GM12874 (cell line): ENCODE data around the gene WDR90.

Experiments used
- CTCF ChIP-seq: IDR thresholded peaks from 2 replicates; pipeline ENCODE4 v1.5.1; 2011; ENCODE audit warnings: low read depth, mild to moderate bottlenecking, control low read depth, low read length, moderate library complexity; ENCODE audit not compliant: insufficient read depth

WDR90 gene

GRCh38 chr16:648781-649589 is at the start of gene WDR90:
Gene WDR90, plus strand, starts transcription at chr16:649365. Its CDS starts 52 bp downstream, at chr16:649417.
- TF ChIP-seq CTCF = no peak

- TF ChIP-seq CTCF = peak; percentile 32; the same call in 1 of the 2 replicates
Observed at GRCh38 chr16:600781-601180, 48.4 kb upstream of the WDR90 start.

- no peak for TF ChIP-seq CTCF
Observed at GRCh38 chr16:603933-604332, 45.2 kb upstream of the WDR90 start.

GRCh38 chr16:606656-607307 is 42.4 kb upstream of the WDR90 start:
- TF ChIP-seq CTCF = no peak

GRCh38 chr16:608019-608418 is 41.1 kb upstream of the WDR90 start:
- no peak for TF ChIP-seq CTCF

GRCh38 chr16:609316-609715 is 39.8 kb upstream of the WDR90 start:
- TF ChIP-seq CTCF = no peak

- TF ChIP-seq CTCF = no peak
Observed at GRCh38 chr16:609984-610383, 39.2 kb upstream of the WDR90 start.
